ENCODE results near the gene SEC31A. TPM values are rescaled to one million over a fixed set of nuclear protein-coding genes. Genes with fewer than 3 reads are reported as not detected.
"Not testable (repeated sequence)": the region's sequence is repeated elsewhere in the genome, so short reads cannot be mapped to it uniquely, and the experiment has no call there.

Gene SEC31A
- total RNA-seq, 2 donors from 2014 or later: 115 to 148 TPM

DNA sequence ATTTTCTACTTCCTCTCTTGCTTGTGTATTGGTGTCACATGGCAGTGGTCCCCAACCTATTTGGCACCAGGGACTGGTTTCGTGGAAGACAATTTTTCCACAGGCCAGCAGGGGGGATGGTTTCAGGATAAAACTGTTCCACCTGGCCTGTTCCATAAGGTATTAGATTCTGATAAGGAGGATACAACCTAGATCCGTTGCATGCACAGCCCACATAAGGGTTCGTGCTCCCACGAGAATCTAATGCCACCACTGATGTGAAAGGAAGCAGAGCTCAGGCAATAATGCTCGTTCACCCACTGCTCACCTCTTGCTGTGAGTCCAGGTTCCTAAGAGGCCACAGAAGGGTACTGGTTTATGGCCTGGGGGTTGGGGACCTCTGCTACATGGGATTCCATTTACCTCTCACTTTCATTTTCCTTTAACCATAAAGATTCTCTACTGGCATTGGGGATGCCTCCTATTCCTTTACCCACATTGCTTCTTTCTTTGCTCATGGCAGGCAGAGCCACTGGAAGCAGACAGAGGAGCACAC, 38.1 kb downstream of the SEC31A start:
- ATAC-seq (no peak), DNase-seq (no peak)
- intact Hi-C loops (cut with DNase I): no loop called here

DNA sequence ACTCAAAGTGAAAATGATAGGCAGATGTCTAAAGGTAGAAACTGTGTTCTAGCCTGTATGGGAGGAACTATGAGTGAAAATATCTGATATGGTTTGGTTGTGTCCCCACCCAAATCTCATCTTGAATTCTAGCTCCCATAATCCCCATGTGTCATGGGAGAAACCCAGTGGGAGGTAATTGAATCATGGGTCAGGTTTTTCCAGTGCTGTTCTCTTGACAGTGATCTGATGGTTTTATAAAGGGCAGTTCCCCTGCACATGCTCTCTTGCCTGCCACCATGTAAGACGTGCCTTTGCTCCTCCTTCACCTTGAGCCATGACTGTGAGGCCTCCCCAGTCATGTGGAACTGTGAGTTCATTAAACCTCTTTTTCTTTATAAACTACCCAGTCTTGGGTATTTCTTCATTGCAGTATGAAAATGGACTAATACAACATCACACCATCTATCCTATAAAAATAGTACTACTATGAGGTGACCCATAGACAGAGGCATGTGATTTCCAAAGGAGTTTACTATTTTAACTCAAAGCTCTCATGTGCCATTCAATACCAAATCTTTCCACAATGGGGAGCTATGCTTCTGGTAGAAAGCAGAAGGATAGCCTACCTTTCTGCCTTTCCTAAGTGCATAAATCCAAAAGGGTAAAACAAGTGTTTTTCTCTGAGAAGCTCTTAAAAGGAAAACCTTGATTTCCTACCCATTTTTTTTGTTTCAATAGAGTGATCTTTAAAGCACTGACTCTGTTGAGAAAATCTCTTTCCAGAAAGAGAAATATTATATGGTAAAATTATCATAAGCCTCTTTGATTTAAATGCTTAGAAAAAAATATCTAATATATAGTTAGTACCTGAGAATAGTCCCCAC, 38.8 kb downstream of the SEC31A start:
- DNase-seq (no peak), ATAC-seq (no peak)
- intact Hi-C loops (cut with DNase I): no loop called here

DNA sequence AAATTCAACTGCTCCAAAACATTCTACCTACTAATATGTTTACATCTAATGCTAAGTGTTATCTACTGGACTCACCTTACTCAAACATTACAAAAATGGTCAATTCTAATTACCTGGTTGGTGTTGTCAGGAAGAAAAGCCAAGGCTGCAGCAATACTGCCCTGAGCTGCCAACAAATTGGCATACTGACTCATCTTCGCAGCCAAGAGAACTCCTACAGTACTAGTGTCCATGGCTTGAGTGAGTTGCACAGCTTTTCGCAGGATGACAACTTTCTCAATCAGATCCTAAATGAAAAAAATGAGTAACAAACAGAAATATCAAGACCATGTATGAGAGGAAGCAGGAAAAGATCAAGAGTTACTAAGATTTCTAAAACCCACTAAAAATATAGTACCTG, 39.6 kb downstream of the SEC31A start:
- intact Hi-C loops (cut with DNase I): no loop called here
- no peak for ATAC-seq
- no peak for DNase-seq

DNA sequence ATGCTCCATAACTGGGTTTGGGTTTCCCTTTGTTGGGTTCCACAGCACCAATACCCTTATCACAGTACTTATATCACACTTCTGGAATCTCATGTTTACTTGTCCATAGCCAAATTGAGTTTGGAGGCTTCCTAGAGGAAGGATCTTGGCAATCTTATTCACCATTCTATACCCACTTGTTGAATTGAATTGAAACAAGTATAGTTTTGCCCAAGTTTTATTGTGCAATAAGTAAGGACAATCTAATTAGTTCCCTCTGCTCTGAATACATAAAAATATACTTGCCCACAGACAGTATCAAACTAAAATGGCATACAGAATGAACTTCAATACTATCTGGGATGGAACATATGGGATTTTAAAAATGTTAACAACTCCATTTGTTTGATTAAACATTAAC, 40.3 kb downstream of the SEC31A start:
- intact Hi-C loops (cut with DNase I): no loop called here

DNA sequence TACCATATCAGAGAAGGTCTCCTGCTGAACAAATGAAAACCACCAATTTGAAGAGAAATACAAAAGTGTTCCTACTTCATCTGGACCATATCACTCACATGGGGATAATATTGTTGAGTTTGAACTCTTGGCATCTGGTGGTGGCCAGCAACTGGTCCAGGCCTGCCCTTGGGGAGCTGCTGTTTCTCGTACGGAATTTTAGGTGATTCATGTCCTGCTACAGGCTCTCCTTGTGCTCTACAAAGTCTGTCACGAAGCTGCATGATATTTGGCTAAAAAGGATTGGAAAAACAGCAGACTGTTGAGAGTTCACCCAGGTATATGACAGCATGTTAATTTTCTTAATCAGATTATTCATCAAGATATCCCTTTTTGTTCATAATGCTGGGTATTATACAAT, 42.2 kb downstream of the SEC31A start:
- DNase-seq (no peak), ATAC-seq (no peak)
- intact Hi-C loops (cut with DNase I): no loop called here

More for the DNA sequence above, 40.3 kb downstream of the SEC31A start:
- DNase-seq: no peak
- no peak for ATAC-seq

DNA sequence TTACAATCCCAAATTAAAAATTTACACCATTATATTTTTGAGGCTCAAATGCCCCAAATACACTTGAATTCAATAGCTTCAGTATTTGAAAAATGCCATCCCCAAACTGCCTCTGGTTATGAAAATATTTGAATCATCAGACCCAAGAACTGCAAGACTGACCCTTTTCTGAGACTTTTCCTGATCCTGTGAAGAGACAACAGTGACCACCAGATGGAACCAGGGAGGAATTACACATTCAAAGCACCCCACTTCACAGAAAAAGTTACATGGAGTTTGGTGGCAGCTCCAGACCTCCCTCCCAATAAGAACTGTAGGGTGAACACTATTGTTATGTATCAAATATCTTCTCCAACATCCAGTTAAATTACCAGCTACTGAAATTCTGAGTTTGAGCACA, 48.4 kb downstream of the SEC31A start:
- DNase-seq (no peak), ATAC-seq (no peak)
- intact Hi-C loops (cut with DNase I): no loop called here

DNA sequence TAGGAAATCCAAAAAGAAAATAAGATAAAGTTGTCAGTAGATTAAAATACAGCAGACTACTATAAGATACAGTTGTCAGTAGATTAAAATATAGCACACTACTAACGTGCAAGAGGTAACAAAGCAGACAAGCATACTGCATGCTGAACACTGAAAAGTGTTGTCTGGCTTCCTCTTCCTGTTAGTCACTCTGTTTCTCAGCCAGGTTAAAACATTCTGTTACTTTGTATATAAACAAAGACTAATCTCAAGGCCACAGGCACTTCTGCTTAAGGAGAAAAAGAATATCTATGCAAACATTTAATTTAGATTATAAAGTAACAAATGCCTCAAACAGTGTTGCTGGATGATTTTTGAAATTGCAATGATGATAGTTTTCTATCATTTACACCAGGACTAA, 51.3 kb downstream of the SEC31A start:
- DNase-seq: no peak
- intact Hi-C loops (cut with DNase I): no loop called here
- ATAC-seq: no peak

DNA sequence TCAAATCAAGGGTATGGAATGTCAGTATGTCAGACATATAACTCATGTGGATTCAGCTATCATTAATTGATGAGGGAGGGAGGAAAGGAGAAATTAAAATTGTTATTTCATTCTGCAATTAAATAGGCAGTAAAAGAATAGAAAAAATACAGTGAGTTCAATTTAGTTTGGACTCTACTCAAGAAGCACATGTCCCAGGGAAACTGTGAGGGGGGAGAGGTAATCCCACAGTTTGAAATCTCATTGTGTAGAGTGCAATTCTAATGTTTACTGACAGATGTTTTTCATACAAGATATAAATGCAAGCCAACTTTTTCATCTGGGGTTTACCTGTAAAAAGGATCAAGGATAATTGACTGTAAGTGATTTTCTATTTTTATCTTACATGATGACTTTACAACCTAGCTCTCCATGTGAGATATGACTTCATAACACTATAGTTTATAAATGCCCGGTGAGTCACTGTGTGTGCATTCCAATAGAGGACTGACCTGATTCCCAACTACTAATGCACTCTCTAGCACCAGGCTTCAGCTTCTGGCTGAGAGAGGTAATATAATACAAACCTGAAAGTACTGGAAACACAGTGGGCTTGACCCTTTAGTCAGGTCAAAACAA, 57.1 kb downstream of the SEC31A start:
- peak; percentile 65 to 92 for ATAC-seq
- DNase-seq: no peak
- intact Hi-C loops (cut with DNase I): no loop called here

DNA sequence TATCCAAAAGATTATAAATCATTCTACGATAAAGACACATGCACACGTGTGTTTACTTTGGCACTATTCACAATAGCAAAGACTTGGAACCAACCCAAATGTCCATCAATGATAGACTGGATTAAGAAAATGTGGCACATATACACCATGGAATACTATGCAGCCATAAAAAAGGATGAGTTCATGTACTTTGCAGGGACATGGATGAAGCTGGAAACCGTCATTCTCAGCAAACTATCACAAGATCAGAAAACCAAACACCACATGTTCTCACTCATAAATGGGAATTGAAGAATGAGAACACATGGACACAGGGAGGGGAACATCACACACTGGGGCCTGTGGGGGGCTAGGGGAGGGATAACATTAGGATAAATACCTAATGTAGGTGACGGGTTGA, 57.9 kb downstream of the SEC31A start:
- DNase-seq; ATAC-seq; intact Hi-C loops (cut with DNase I): not testable (repeated sequence)

DNA sequence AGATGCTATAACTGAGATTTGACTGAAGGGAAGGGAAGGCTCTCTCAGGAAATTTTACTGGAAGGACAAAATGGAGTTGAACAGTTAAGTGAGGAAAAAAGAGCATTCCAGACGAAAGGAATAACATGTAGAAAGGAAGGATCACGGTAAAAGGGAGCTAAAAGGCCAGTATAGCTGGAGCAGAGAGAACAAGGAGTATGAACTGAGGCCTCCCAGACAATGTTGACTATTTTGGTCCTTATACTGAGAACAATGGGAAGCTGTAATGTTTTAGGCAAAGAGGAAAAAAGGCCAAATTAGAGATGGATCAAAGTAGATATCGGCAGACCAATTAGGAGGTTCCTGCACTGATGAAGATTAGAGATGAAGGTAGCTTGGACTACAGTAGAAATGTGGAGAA, 65.5 kb downstream of the SEC31A start:
- ATAC-seq (no peak), DNase-seq (no peak)
- intact Hi-C loops (cut with DNase I): loop anchor here in 1 of 2 donors (5.0 kb wide), 1 partner anchor 47 kb away; no protein-coding TSS in a partner anchor

DNA sequence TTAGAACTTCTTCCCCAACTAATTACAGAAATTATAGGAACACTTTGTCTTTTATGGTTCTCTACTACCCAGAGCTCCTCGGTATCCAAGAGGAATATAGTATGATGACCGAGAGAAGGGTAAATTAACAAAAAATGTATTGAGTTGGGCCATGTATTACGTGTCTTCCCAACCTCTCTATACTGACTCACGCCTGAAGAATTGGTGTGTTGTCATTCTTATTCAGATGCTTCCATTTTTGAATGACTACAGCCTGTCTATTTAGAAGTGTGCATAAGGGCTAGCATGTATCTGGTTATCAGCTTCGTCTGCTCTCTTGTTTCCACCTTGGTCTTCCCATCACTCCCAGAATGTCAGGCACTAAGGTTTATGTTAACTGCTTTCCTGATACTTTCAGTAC, 67.9 kb downstream of the SEC31A start:
- no peak for ATAC-seq

DNA sequence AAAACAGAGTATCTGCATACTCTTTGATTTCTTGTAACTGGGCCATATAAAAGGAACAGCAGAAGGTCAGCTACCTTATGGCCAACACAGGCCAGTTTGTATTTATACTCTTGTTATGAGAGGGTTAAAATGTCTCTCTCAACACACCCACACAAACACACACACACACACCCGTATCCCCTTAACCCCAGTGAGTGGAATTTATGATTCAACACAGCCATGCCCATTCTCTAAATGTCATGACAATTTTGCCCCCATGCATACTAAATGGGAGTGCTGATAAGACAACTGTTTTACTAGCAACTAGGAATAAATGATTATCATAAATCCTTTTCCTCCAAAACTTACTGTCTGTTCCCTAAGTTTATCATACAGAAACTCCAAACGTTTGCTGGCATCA, 70.3 kb downstream of the SEC31A start:
- intact Hi-C loops (cut with DNase I): no loop called here
- DNase-seq (no peak), ATAC-seq (no peak)

More for the DNA sequence above, 67.9 kb downstream of the SEC31A start:
- no peak for DNase-seq
- intact Hi-C loops (cut with DNase I): no loop called here

DNA sequence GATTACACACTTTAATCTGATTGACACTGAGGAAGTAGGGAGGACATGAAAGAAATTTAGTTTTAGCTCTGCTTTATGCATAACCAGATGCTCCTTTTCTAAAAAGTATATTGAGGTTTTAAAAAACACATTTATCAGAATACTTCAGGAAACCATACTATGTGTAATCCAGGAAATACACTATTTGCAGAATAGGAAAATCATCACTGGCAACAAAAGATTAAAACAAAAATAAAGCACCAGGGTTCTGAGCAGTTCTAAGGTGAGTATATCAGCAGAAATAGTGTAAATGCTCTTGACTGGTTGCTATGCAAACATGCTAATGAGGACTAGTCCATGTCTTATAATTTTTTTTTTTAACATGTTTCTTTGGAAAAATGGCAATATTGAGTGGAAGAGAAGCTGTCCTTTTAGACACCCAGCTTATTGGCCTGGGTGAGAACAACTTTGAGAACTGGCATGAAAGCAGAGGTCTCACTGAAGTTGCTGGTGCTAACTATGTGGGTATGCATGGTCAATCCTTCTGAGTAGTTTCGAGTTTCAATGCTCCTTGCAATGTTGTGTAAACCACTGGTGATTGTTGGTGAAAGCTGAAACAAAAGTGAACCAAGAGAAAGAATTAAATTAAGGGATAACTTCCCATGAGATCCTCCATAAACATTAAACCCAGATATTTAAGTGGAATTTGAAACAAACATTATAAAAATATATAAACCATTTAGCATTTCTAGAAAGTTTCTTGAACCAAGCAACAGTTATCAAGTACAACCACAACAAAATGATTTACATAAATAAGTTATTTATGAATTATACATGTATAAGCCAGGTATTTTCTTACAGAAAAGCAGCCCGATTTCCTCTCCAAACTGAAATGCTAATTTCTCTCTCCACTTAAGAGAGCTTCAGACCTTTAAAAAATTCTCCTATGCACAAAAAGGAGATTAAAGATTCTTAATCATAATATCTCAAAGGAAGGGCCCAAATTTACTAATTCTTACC, 72.0 kb downstream of the SEC31A start:
- DNase-seq (no peak), ATAC-seq (no peak)
- intact Hi-C loops (cut with DNase I): loop anchor here in 1 of 2 donors (10.0 kb wide), 1 partner anchor 354 kb away; no protein-coding TSS in a partner anchor

DNA sequence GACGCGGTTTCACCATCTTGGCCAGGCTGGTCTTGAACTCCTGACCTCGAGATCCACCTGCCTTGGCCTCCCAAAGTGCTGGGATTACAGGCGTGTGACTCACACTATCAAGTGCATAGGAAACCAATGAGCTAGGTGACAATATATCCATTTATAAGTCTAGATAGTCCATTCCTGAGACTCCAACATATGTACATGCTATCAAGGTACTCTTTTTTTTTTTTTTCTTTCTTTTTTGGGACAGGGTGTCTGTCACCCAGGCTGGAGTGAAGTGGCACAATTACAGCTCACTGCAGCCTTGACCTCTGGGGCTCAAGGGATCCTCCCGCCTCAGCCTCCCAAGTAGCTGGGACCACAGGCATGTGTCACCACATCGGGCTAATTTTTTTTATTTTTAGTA, 74.1 kb downstream of the SEC31A start:
- intact Hi-C loops (cut with DNase I): loop anchor here in 1 of 2 donors (10.0 kb wide), 1 partner anchor 352 kb away; no protein-coding TSS in a partner anchor

DNA sequence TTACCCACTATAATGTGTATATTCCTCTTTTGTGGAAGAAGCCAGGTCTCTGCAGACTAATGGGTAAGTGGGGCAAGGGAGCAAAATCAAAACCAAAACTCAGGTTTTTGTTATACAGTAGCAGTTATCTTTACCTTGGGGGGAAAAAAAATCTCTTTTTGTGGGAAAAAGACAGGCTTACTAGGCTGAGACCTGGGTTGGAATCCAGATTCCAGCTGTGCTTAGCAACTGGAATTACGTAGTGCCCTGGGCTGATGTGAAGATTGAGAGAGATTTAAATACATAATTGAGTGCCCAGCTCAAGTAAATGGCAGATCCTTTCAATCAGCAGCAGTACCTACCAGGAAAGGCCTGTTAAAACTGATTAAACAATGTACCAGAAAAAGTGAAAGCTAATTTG, 76.9 kb downstream of the SEC31A start:
- no peak for DNase-seq
- no peak for ATAC-seq
- intact Hi-C loops (cut with DNase I): loop anchor here in 1 of 2 donors (10.0 kb wide), 1 partner anchor 349 kb away; no protein-coding TSS in a partner anchor

More for the DNA sequence above, 74.1 kb downstream of the SEC31A start:
- not testable (repeated sequence) for ATAC-seq, DNase-seq

DNA sequence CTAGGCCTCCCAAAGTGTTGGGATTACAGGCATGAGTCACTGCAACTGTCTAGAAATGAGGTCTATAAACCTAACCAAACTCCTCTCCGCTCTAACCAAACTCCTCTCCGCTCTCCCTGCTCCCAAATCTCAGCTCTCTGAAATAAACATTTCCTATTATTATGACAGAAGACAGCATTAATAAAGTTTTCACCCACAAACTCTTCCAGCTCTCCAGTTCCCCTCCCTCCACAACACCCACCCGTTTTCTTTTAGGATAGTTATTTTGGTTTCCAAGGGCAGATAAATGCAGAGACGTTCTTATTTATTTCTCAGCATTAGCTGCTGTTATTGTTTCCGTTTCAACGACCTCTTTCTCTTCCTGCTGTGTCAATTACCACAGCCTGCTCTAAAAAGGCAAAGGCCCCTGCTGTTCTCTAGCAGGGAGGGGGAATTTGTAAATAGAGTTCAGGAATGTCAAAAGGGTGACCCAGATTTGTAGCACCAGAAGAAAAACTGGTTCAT, 79.1 kb downstream of the SEC31A start:
- ATAC-seq (peak in 1 of 2 donors; percentile 17), DNase-seq (no peak)
- intact Hi-C loops (cut with DNase I): loop anchor here in 1 of 2 donors (10.0 kb wide), 1 partner anchor 347 kb away; no protein-coding TSS in a partner anchor

DNA sequence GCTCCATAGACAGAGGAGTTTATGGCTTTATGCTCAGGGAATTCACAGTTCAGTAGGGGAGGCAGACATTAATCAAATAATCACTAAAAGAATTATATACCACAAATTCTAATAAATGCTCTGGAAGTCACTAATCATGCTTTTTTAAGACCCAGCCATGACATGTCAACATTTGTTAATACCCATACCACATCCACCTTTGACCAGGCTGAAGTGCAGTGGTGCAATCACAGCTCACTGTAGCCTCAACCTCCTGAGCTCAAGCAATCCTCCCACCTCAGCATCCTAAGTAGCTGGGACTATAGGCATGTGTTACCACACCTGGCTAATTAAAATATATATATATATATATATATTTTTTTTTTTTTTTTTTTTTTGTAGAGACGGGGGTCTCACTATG, 79.6 kb downstream of the SEC31A start:
- DNase-seq: no peak
- ATAC-seq: no peak
- intact Hi-C loops (cut with DNase I): loop anchor here in 1 of 2 donors (10.0 kb wide), 1 partner anchor 347 kb away; no protein-coding TSS in a partner anchor

DNA sequence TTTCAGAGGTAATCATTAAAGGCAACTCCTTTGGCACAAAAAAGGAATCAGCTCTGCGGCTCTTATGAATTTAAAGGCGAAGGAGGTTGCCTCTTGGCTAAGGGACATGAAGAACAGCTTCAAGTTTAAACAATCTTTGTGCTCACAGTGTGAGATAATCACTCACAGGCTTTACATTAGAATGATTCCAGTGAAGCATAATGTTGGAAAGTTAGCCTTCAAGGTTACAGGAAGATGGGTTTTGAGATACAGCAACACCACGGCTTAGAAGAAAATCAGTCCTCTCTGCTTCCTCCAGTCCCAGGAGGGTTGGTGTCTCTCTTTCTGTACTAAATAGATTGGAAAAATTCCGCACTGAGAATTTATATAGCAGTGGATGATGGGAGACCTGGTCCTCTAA, 80.8 kb downstream of the SEC31A start:
- ATAC-seq (no peak), DNase-seq (no peak)
- intact Hi-C loops (cut with DNase I): loop anchor here in 1 of 2 donors (10.0 kb wide), 1 partner anchor 345 kb away; no protein-coding TSS in a partner anchor
